ENCODE measurements around the gene MESD.

The MESD gene

GRCh38 chr15:81000624-81001151 is 11.1 kb upstream of the MESD start, which contains the start of gene TLNRD1:
TSS of gene TLNRD1 (plus strand) at chr15:81000923. CDS start at chr15:81002272, 1,349 bp downstream.
- TF ChIP-seq CTCF (IDR thresholded peaks at IDR 0.05; ENCODE audit: low read depth, low read length), result no peak
- in situ Hi-C loops (cut with HindIII; ENCODE audit: low sequenced_read_pairs), result no loop called here
- H3K4me3 ChIP-seq (ENCODE audit: low read depth, low read length), result peak within 1 kb of the TSS; percentile 90
- peak; percentile 94 for DNase-seq (ENCODE audit: low read depth, low spot score)

GRCh38 chr15:81000144-81000623 is 10.6 kb upstream of the MESD start:
- DNase-seq (ENCODE audit: low read depth, low spot score), result no peak
- in situ Hi-C loops (cut with HindIII; ENCODE audit: low sequenced_read_pairs), result no loop called here
- no peak for TF ChIP-seq CTCF (IDR thresholded peaks at IDR 0.05; ENCODE audit: low read depth, low read length)
- H3K4me3 ChIP-seq (ENCODE audit: low read depth, low read length), result peak overlapping the region; percentile 90

GRCh38 chr15:80999623-81000036 is 10.0 kb upstream of the MESD start:
- TF ChIP-seq CTCF (IDR thresholded peaks at IDR 0.05; ENCODE audit: low read depth, low read length), result no peak
- in situ Hi-C loops (cut with HindIII; ENCODE audit: low sequenced_read_pairs), result no loop called here
- H3K4me3 ChIP-seq (ENCODE audit: low read depth, low read length), result no peak overlapping the region
- no peak for DNase-seq (ENCODE audit: low read depth, low spot score)

- in situ Hi-C loops (cut with HindIII; ENCODE audit: low sequenced_read_pairs), result no loop called here
- no peak for TF ChIP-seq CTCF (IDR thresholded peaks at IDR 0.05; ENCODE audit: low read depth, low read length)
- no peak for DNase-seq (ENCODE audit: low read depth, low spot score)
- H3K4me3 ChIP-seq (ENCODE audit: low read depth, low read length), result no peak overlapping the region
These were observed 8.6 kb upstream of the MESD start for GRCh38 chr15:80998251-80998650.

- in situ Hi-C loops (cut with HindIII; ENCODE audit: low sequenced_read_pairs), result no loop called here
- no peak overlapping the region for H3K4me3 ChIP-seq (ENCODE audit: low read depth, low read length)
- no peak for DNase-seq (ENCODE audit: low read depth, low spot score)
- no peak for TF ChIP-seq CTCF (IDR thresholded peaks at IDR 0.05; ENCODE audit: low read depth, low read length)
These were observed 8.1 kb upstream of the MESD start for GRCh38 chr15:80997692-80998091.

GRCh38 chr15:80996247-80996646 is 6.6 kb upstream of the MESD start:
- peak; percentile 45 for TF ChIP-seq CTCF (IDR thresholded peaks at IDR 0.05; ENCODE audit: low read depth, low read length)
- DNase-seq (ENCODE audit: low read depth, low spot score), result no peak
- in situ Hi-C loops (cut with HindIII; ENCODE audit: low sequenced_read_pairs), result no loop called here
- H3K4me3 ChIP-seq (ENCODE audit: low read depth, low read length), result no peak overlapping the region
